IPS DF 6.9 (cell line): ENCODE measurements around the gene DOCK11.

Source experiments
- DNase-seq: peaks from one replicate; pipeline ENCODE4 v3.0.0-alpha.2; 2013; ENCODE audit warnings: low read depth, low spot score
- H3K27ac ChIP-seq: one replicate; pipeline ENCODE4 v1.5.1; 2013; ENCODE audit warnings: low read length, control low read depth
- H3K27me3 ChIP-seq: 2 replicates; pipeline ENCODE4 v1.6.1; 2013; ENCODE audit warnings: mild to moderate bottlenecking, low read length; ENCODE audit not compliant: control insufficient read depth, insufficient read depth
- H3K36me3 ChIP-seq: 2 replicates; pipeline ENCODE4 v1.6.1; 2013; ENCODE audit warnings: low read length; ENCODE audit not compliant: control insufficient read depth, insufficient read depth
- H3K4me1 ChIP-seq: 2 replicates; pipeline ENCODE4 v1.6.1; 2013; ENCODE audit warnings: low read length; ENCODE audit not compliant: control insufficient read depth, insufficient read depth
- H3K4me3 ChIP-seq: 2 replicates; pipeline ENCODE4 v1.5.1; 2013; ENCODE audit warnings: mild to moderate bottlenecking, low read length
- H3K9me3 ChIP-seq: 2 replicates; pipeline ENCODE4 v1.6.1; 2013; ENCODE audit warnings: low read length, inconsistent platforms; ENCODE audit not compliant: control insufficient read depth, insufficient read depth
- WGBS: extraction: QIAGEN DNeasy Blood & Tissue Kit; methylation state at CpG from one replicate; pipeline ENCODE4 v1.1.7; 2013; ENCODE audit warnings: mixed read lengths, missing lambda C conversion rate; ENCODE audit not compliant: insufficient read length, insufficient coverage; 5-methylcytosine and 5-hydroxymethylcytosine counted together

Gene DOCK11

DNA sequence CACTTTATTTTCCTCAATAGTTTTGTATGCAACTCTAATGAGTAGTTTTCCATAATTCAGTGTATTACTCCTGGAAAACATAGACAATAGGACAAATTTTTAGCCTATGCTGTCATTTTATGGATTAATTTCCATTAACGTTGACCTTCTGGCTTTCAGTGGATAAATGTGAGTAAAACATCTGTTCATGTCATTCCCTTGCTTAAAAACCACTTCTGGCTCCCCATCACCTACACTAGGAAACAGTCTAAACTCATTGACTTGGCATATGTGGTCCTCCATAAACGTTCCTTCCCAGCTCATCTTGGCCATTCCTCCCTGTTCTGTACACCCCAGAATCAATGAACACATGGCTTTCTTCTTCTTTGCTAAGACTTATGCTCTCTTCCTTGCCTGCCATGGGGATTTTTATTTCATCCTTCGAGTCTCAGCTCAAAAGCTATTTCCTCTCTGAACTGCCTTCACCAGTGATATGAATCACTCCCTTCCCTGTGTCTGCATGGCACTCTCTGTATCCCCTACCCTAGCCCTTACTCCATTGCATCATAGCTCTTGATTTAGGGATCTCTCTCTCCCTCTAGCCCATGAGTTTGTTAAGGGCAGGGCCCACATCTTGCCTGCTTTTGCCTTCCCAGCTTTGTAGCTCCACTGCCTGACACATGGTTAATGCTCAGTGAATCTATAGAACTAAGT lies 34.8 kb downstream of the DOCK11 start:
- WGBS: no CpG with 5 or more reads among the region's 3 CpGs
- DNase-seq: no peak

DNA sequence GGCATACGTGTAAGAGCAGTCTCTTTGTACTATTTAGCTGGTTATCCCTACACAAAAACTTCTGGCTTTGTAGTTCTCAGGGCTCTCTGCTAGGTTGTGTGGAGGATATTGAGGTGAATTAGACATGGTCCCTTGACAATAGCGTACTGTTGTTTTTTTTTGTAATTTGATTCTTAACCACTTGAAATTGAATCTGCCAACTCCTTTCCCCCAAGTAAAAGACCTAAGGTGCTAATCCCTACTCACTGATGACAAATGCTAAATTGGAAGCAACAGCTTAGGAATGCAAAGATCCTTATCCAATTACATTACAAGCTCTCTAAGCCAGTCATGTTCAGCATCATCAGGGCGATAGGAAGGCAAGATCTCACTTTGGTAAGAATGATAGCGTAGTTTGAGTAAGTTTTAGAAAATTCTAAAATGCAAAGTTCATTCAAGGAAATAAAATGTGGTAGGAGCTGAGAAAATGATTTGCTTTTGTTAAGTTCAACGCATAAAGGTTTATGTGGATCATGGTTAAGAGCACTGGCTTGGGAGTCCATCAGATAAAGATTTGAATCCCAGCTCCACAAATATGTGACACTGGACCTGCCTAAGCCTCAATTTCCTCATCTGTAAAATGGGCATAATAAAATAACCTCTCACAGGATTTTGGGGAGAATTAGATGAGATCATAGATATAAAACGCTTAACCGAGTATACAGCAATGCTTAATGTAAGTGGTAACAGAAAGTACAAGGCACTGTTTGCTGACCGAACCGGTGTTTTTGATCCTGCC lies 39.3 kb downstream of the DOCK11 start:
- 100% methylated on average over 1 of the region's 9 CpGs for WGBS
- H3K36me3 ChIP-seq: no peaks in the 10 kb centered on the region
- H3K27ac ChIP-seq: no peak overlapping the region
- peaks cover 1% of the 10 kb centered on the region; the same call in 1 of the 2 replicates for H3K4me1 ChIP-seq
- no peaks in the 10 kb centered on the region for H3K27me3 ChIP-seq
- DNase-seq: no peak
- H3K4me3 ChIP-seq: no peak overlapping the region
- no peaks in the 10 kb centered on the region for H3K9me3 ChIP-seq

More for the DNA sequence above, 34.8 kb downstream of the DOCK11 start:
- Histone ChIP-seq H3K9me3 (no peaks in the 10 kb centered on the region), H3K4me1 (no peaks in the 10 kb centered on the region), H3K4me3 (no peak overlapping the region), H3K27me3 (no peaks in the 10 kb centered on the region), H3K27ac (no peak overlapping the region), H3K36me3 (no peaks in the 10 kb centered on the region)

DNA sequence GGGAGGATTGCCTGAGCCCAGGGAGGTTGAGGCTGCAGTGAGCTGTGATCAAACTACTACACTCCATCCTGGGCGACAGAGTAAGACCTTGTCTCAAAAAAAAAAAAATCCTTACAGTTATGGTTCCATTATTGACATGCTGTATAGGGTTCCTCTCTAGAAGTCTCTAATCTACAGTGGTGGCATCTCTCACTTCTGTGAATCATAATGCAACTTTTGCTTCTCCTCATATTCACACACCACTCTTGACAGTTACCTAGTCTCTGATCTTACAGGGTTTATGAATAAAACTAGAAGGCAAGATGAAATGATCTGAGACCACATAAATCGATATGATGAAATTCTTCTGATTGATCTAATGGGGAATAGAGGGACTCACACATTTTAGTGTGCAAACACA lies 40.6 kb downstream of the DOCK11 start:
- H3K27ac ChIP-seq: no peak overlapping the region
- no peaks in the 10 kb centered on the region for H3K27me3 ChIP-seq
- no peaks in the 10 kb centered on the region for H3K9me3 ChIP-seq
- WGBS: no CpG with 5 or more reads among the region's 2 CpGs
- H3K4me3 ChIP-seq: no peak overlapping the region
- H3K4me1 ChIP-seq: peaks cover 1% of the 10 kb centered on the region; the same call in 1 of the 2 replicates
- DNase-seq: no peak
- no peaks in the 10 kb centered on the region for H3K36me3 ChIP-seq

DNA sequence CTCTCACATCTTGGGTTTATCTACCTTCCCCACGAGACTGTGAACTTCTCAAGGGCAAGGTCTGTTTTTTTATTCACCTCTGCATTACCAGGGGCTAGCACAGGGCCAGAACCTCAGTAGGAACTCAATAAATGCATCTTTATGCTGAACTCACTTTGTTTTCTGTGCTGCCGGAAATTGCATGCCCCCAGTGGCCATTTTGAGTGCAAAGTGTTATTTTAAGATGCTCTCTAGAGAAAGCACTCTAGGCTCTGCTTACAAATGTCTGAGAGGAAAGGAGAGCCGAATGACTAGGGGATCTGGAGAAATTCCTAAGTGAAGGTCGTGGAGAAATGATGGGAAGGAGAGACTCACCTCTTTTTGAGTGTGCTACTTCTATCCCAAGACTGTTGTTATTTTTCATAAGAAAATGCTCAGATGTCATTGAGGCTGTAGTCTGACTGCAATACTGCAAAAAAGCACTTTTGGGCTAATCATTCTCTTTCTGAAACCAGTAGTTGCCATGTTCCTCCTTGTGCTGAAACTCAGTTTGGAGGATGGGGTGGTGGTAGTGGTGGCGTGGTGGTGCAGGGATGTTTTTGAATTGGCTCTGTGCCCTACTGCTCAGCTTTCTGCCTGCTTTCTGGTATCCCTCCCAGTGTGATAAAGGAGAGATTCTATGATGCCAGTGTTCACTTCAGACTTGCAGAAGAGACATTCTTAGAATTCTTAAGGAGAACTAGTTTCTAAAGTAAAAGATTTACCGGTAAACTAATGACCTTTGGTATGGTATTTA lies 41.3 kb downstream of the DOCK11 start:
- no peak overlapping the region for H3K27ac ChIP-seq
- H3K27me3 ChIP-seq: no peaks in the 10 kb centered on the region
- H3K36me3 ChIP-seq: no peaks in the 10 kb centered on the region
- H3K4me1 ChIP-seq: peaks cover 1% of the 10 kb centered on the region; the same call in 1 of the 2 replicates
- no peak overlapping the region for H3K4me3 ChIP-seq
- DNase-seq: no peak
- no CpG with 5 or more reads among the region's 6 CpGs for WGBS
- H3K9me3 ChIP-seq: no peaks in the 10 kb centered on the region

DNA sequence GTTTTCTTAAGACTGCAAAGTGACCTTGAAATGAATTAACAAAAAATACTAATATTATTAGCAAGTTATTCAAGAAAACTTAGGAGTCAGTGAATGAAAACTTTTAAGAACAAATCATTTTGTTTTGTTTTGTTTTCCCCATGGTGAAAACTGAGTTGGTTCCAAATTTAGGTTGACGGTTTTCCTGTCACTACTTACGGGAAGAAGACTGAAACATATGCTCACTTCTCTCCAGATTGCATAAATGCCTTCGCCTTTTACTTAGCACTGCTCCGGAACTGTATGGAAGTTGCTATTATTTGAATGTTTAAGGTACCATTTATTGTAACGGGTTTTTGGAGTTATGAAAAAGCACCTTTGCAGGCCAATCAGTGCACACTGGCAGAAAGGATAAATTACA lies 42.8 kb downstream of the DOCK11 start:
- WGBS: no CpG with 5 or more reads among the region's 5 CpGs
- no peak for DNase-seq
- Histone ChIP-seq H3K9me3 (no peaks in the 10 kb centered on the region), H3K36me3 (no peaks in the 10 kb centered on the region), H3K27me3 (no peaks in the 10 kb centered on the region), H3K27ac (no peak overlapping the region), H3K4me3 (no peak overlapping the region), H3K4me1 (peaks cover 1% of the 10 kb centered on the region; the same call in 1 of the 2 replicates)

DNA sequence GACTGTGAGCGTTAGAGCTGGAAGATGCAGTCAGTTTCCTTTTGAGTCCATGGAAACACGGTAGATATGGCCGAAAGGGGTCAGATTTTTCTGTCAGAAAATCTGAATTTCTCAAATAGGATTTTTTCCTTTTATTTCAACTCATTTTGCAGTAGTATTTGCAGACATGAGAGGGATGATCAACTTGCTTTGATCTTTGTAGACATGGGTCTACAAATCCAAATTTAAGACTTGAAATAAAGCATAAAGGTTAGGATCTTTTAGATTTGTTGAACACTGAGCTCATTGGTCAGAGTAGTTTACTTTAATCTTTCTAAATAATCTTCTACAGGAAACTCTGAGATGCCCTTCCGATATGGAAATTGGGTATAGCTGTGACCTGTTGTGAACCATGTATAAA lies 44.7 kb downstream of the DOCK11 start:
- DNase-seq: no peak
- Histone ChIP-seq H3K4me3 (no peak overlapping the region), H3K36me3 (no peaks in the 10 kb centered on the region), H3K27me3 (no peaks in the 10 kb centered on the region), H3K27ac (no peak overlapping the region), H3K9me3 (no peaks in the 10 kb centered on the region), H3K4me1 (peaks cover 1% of the 10 kb centered on the region; the same call in 1 of the 2 replicates)
- WGBS: no CpG with 5 or more reads among the region's 4 CpGs

DNA sequence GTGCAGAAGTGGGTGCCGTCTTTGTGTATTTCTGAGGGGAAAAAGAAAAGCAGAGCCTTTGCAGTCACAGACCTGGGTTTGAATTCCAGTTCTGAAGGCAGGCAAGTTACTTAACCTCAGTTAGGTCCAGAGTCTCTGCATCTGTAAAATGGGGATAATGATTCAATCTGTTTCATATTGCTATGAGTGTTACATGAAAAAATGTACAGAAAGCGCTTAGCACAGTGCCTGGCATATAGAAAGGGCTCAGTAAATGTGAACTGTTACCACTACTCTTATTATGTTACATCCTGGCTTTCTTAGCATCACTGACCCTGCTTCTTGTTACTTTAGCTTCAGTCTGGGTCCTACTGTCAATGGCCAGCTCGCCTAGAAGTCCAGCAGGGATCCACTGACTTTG lies 45.9 kb downstream of the DOCK11 start:
- H3K4me1 ChIP-seq: peaks cover 1% of the 10 kb centered on the region; the same call in 1 of the 2 replicates
- no peaks in the 10 kb centered on the region for H3K9me3 ChIP-seq
- DNase-seq: no peak
- H3K27me3 ChIP-seq: no peaks in the 10 kb centered on the region
- no peaks in the 10 kb centered on the region for H3K36me3 ChIP-seq
- no peak overlapping the region for H3K4me3 ChIP-seq
- no CpG with 5 or more reads among the region's 3 CpGs for WGBS
- H3K27ac ChIP-seq: no peak overlapping the region

DNA sequence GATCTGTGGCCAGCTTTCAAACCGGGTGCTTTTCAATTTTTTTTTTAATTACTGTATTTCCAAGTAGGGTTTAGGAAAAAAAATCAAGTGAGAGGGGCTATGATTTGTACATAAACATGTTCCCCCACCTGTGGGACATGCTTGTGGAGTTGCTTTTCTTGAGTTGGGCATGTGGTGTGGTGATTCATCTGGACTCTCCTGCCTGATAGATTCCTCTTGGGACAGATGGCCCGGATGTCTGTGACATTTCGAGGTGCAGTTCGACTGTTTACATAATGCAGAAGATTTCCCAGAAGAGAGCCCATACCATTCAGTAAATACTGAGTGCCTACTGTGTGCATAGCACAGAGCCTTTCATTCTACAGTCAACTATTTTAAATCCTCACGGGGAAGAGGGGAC lies 49.9 kb downstream of the DOCK11 start:
- H3K4me3 ChIP-seq: no peak overlapping the region
- H3K36me3 ChIP-seq: no peaks in the 10 kb centered on the region
- WGBS: no CpG with 5 or more reads among the region's 5 CpGs
- no peak overlapping the region for H3K27ac ChIP-seq
- H3K4me1 ChIP-seq: no peaks in the 10 kb centered on the region
- H3K9me3 ChIP-seq: no peaks in the 10 kb centered on the region
- DNase-seq: no peak
- H3K27me3 ChIP-seq: no peaks in the 10 kb centered on the region

DNA sequence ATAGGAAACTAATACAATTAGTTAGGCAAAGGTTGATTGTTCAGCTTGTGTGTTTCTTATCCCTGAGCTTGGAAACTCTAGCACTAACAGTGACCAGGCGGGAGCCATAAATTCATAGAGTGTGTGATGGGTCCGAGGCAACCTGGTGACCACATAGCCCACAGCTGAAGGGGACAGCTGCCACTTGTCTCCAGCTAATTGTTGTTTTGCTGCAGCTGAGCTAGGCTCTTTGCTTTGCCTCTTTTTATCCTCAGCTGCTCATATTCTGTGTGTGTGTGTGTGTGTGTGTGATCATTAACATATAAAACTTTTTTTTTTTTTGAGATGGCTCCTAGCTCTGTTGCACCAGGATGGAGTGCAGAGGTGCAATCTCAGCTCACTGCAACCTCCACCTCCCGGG lies 53.2 kb downstream of the DOCK11 start:
- WGBS: no CpG with 5 or more reads among the region's 3 CpGs
- Histone ChIP-seq H3K27me3 (no peaks in the 10 kb centered on the region), H3K36me3 (no peaks in the 10 kb centered on the region), H3K27ac (no peak overlapping the region), H3K9me3 (no peaks in the 10 kb centered on the region), H3K4me1 (no peaks in the 10 kb centered on the region), H3K4me3 (no peak overlapping the region)
- DNase-seq: no peak

DNA sequence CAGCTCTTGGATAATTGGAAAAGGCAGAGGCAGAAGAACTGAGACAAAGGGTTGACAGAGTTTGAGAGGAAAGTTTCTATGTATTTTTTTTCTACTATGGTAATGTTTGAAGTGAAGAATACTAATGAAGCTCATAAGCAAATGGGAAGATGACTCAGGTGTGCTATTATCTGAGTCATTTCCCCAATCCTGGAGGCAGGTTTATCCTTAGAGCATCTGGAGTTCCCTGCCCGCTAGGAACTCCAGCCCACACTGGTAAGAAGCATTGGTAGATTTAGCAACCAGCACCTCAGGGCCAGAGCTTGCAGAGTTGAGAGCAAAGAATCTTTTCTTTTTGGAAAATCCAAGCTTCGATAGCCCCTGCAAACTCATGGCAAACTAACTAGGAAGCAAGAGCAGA lies 55.2 kb downstream of the DOCK11 start:
- no peaks in the 10 kb centered on the region for H3K9me3 ChIP-seq
- WGBS: no CpG with 5 or more reads among the region's 2 CpGs
- no peak for DNase-seq

More for the DNA sequence above, 55.2 kb downstream of the DOCK11 start:
- Histone ChIP-seq H3K36me3 (no peaks in the 10 kb centered on the region), H3K27me3 (no peaks in the 10 kb centered on the region), H3K4me3 (no peak overlapping the region), H3K27ac (no peak overlapping the region), H3K4me1 (no peaks in the 10 kb centered on the region)
